Measurements from ENCODE around the gene ACAD10.

- TF ChIP-seq CTCF (IDR thresholded peaks at IDR 0.05) = no peak
- no peak for TF ChIP-seq POLR2A (IDR thresholded peaks at IDR 0.05)
Measured at GRCh38 chr12:111803038-111803626, 117.3 kb downstream of the ACAD10 start.

Measured in esophagus squamous epithelium (tissue), 4 donors.